HEK293 (cell line): ENCODE results near the gene OVOL1.

Source experiments
- CTCF ChIA-PET: fragments of 350-600 bp; formaldehyde crosslinking; extraction: SDS; loops from one replicate; lab custom pipeline; 2021; ENCODE audit warnings: antibody characterized with exemption; lab: Yijun Ruan, JAX
- POLR2A ChIA-PET: fragments of 300-600 bp; formaldehyde crosslinking; extraction: SDS; loops from one replicate; lab custom pipeline; 2020; ENCODE audit warnings: antibody characterized with exemption, inconsistent platforms; lab: Yijun Ruan, JAX
- H3K27ac ChIP-seq: fragments of 200-500 bp; sonication (Bioruptor generic); 2 replicates; pipeline ENCODE4 v1.5.1; 2014; ENCODE audit warnings: low read depth, low read length, control low read depth, inconsistent platforms; ENCODE audit errors: extremely low read depth
- H3K36me3 ChIP-seq, 2 experiments: fragments of 200-500 bp in 1 of 2; sonication (Bioruptor generic) in 1 of 2; 1 replicate in 1 of 2; 2 replicates in 1 of 2; pipeline ENCODE4 v1.5.1; 2014 to 2017; ENCODE audit warnings: inconsistent platforms in 2 of 2, low read length in 2 of 2; ENCODE audit not compliant: control insufficient read depth in 2 of 2, insufficient read depth in 1 of 2
- H3K4me1 ChIP-seq: fragments of 200-500 bp; sonication (Bioruptor generic); 2 replicates; pipeline ENCODE4 v1.5.1; 2014; ENCODE audit warnings: mild to moderate bottlenecking, low read length, inconsistent platforms; ENCODE audit not compliant: control insufficient read depth, insufficient read depth
- H3K4me3 ChIP-seq: 2 replicates; pipeline ENCODE4 v1.5.1; 2011; ENCODE audit warnings: low read depth, mild to moderate bottlenecking, control low read depth, low read length, moderate library complexity
- H3K9me3 ChIP-seq: fragments of 200-500 bp; sonication (Bioruptor generic); 2 replicates; pipeline ENCODE4 v1.5.1; 2014; ENCODE audit warnings: low read depth, low read length, inconsistent platforms; ENCODE audit not compliant: control insufficient read depth, insufficient read depth
- EGR2 ChIP-seq: fragments of 450-650 bp; formaldehyde crosslinking; IDR thresholded peaks from 2 replicates; pipeline ENCODE4 v1.5.1; 2016; ENCODE audit warnings: low read depth, missing biosample characterization, missing genetic modification characterization
- ZEB2 ChIP-seq: fragments of 450-650 bp; formaldehyde crosslinking; IDR thresholded peaks from 2 replicates; pipeline ENCODE4 v1.5.1; 2016; ENCODE audit warnings: missing biosample characterization, missing genetic modification characterization
- ZNF211 ChIP-seq: fragments of 450-650 bp; formaldehyde crosslinking; IDR thresholded peaks from 2 replicates; pipeline ENCODE4 v1.5.1; 2016; ENCODE audit warnings: low read depth, missing biosample characterization, missing genetic modification characterization
- ZNF214 ChIP-seq: fragments of 450-650 bp; formaldehyde crosslinking; IDR thresholded peaks from 2 replicates; pipeline ENCODE4 v1.5.1; 2017; ENCODE audit warnings: missing biosample characterization, mild to moderate bottlenecking, missing genetic modification characterization, borderline replicate concordance
- ZNF221 ChIP-seq: fragments of 450-650 bp; formaldehyde crosslinking; IDR thresholded peaks from 2 replicates; pipeline ENCODE4 v1.5.1; 2017; ENCODE audit warnings: missing biosample characterization, missing genetic modification characterization, borderline replicate concordance
- ZNF24 ChIP-seq: fragments of 450-650 bp; formaldehyde crosslinking; IDR thresholded peaks from 2 replicates; pipeline ENCODE4 v1.5.1; 2016; ENCODE audit warnings: missing biosample characterization, missing genetic modification characterization
- ZNF266 ChIP-seq: fragments of 450-650 bp; formaldehyde crosslinking; IDR thresholded peaks from 2 replicates; pipeline ENCODE4 v1.5.1; 2016; ENCODE audit warnings: missing biosample characterization, missing genetic modification characterization, low read depth
- ZNF274 ChIP-seq, 2 experiments: fragments of 200-500 bp in 1 of 2; fragments of 450-650 bp in 1 of 2; sonication (Bioruptor generic) in 1 of 2; formaldehyde crosslinking in 1 of 2; IDR thresholded peaks; 2 replicates each; pipeline versions ENCODE4 v1.5.1 to v1.6.1; 2014 to 2016; ENCODE audit warnings: borderline replicate concordance in 1 of 2, inconsistent platforms in 1 of 2, low read length in 1 of 2, missing biosample characterization in 1 of 2, missing genetic modification characterization in 1 of 2
- ZNF311 ChIP-seq: fragments of 450-650 bp; formaldehyde crosslinking; IDR thresholded peaks from 2 replicates; pipeline ENCODE4 v1.5.1; 2017; ENCODE audit warnings: missing biosample characterization, missing genetic modification characterization, borderline replicate concordance
- ZNF391 ChIP-seq: fragments of 450-650 bp; formaldehyde crosslinking; IDR thresholded peaks from 2 replicates; pipeline ENCODE4 v1.5.1; 2016; ENCODE audit warnings: low read depth, missing biosample characterization, missing genetic modification characterization, borderline replicate concordance
- ZNF394 ChIP-seq: fragments of 450-650 bp; formaldehyde crosslinking; IDR thresholded peaks from 2 replicates; pipeline ENCODE4 v1.5.1; 2016; ENCODE audit warnings: missing biosample characterization, missing genetic modification characterization, mild to moderate bottlenecking, moderate library complexity, borderline replicate concordance
- ZNF426 ChIP-seq: fragments of 450-650 bp; formaldehyde crosslinking; IDR thresholded peaks from 2 replicates; pipeline ENCODE4 v1.5.1; 2017; ENCODE audit warnings: missing biosample characterization, missing genetic modification characterization, mild to moderate bottlenecking, inconsistent platforms, moderate library complexity
- ZNF433 ChIP-seq: fragments of 450-650 bp; formaldehyde crosslinking; IDR thresholded peaks from 2 replicates; pipeline ENCODE4 v1.5.1; 2016; ENCODE audit warnings: missing biosample characterization, missing genetic modification characterization, low read depth
- ZNF510 ChIP-seq: fragments of 450-650 bp; formaldehyde crosslinking; IDR thresholded peaks from 2 replicates; pipeline ENCODE4 v1.5.1; 2018; ENCODE audit warnings: mild to moderate bottlenecking, missing genetic modification characterization, missing biosample characterization; ENCODE audit not compliant: insufficient replicate concordance
- ZNF610 ChIP-seq: fragments of 450-650 bp; formaldehyde crosslinking; IDR thresholded peaks from 2 replicates; pipeline ENCODE4 v1.5.1; 2016; ENCODE audit warnings: missing biosample characterization, missing genetic modification characterization, borderline replicate concordance
- ZSCAN23 ChIP-seq: fragments of 450-650 bp; formaldehyde crosslinking; IDR thresholded peaks from 2 replicates; pipeline ENCODE4 v1.5.1; 2016; ENCODE audit warnings: missing biosample characterization, missing genetic modification characterization
- TF ChIP-seq, protein P1 (sequence below): fragments of 450-650 bp; formaldehyde crosslinking; IDR thresholded peaks from 2 replicates; pipeline ENCODE4 v1.5.1; 2017; ENCODE audit warnings: missing biosample characterization, mild to moderate bottlenecking, missing genetic modification characterization, moderate library complexity
- TF ChIP-seq, protein P2 (sequence below): fragments of 450-650 bp; formaldehyde crosslinking; IDR thresholded peaks from 2 replicates; pipeline ENCODE4 v1.5.1; 2016; ENCODE audit warnings: missing biosample characterization, missing genetic modification characterization
- TF ChIP-seq, protein P3 (sequence below): fragments of 450-650 bp; formaldehyde crosslinking; IDR thresholded peaks from 2 replicates; pipeline ENCODE4 v1.5.1; 2016; ENCODE audit warnings: missing biosample characterization, missing genetic modification characterization
- TF ChIP-seq, protein P4 (sequence below): fragments of 450-650 bp; formaldehyde crosslinking; IDR thresholded peaks from 2 replicates; pipeline ENCODE4 v1.5.1; 2016; ENCODE audit warnings: missing biosample characterization, missing genetic modification characterization

Gene OVOL1

DNA sequence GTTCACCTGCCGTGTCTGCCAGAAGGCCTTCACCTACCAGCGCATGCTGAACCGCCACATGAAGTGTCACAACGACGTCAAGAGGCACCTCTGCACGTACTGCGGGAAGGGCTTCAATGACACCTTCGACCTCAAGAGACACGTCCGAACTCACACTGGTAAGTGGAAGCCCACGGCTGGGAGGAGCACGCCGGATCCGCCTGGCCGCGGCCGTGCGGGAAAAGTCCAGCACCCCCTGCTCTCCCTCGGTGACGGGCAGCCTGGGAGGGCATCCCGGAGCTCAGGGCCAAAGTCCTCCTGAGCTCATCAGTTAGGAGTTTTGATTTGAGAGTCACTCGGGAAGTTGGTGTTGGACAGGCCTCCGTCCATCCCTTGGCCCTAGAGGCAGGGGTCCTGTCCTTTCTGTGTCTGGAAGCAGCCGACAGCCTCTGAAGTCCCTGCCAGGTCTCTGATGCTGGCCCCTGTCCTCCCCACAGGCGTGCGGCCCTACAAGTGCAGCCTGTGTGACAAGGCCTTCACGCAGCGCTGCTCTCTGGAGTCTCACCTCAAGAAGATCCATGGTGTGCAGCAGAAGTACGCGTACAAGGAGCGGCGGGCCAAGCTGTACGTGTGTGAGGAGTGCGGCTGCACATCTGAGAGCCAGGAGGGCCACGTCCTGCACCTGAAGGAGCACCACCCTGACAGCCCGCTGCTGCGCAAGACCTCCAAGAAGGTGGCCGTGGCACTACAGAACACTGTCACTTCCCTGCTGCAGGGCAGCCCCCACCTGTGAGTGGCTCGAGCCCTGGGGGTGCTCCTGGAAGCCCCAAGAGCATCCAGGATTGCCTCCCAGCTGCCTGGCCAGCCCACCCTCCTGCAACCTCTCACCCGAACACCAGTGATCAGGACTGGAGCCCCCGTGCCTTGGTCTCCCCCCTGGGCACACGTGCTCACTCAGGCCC lies 8.0 kb downstream of the OVOL1 start:
- Histone ChIP-seq H3K4me1 (no peaks in the 10 kb centered on the region), H3K36me3 (no peaks in the 10 kb centered on the region), H3K27ac (no peak overlapping the region), H3K4me3 (no peak overlapping the region), H3K9me3 (no peaks in the 10 kb centered on the region)
- ChIA-PET CTCF (interaction anchor here (1.1 to 2.5 kb wide), 2 partner anchors 15 to 23 kb away, joined by 5 to 8 read pairs; no protein-coding TSS in a partner anchor), POLR2A (no interaction called here)
- TF ChIP-seq, protein P1, sequence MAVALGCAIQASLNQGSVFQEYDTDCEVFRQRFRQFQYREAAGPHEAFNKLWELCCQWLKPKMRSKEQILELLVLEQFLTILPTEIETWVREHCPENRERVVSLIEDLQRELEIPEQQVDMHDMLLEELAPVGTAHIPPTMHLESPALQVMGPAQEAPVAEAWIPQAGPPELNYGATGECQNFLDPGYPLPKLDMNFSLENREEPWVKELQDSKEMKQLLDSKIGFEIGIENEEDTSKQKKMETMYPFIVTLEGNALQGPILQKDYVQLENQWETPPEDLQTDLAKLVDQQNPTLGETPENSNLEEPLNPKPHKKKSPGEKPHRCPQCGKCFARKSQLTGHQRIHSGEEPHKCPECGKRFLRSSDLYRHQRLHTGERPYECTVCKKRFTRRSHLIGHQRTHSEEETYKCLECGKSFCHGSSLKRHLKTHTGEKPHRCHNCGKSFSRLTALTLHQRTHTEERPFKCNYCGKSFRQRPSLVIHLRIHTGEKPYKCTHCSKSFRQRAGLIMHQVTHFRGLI (tag by site-specific recombination): no peak
- TF ChIP-seq ZNF214: no peak
- no peak for TF ChIP-seq ZNF391 (tag by site-specific recombination)
- TF ChIP-seq ZNF211 (tag by site-specific recombination): no peak
- no peak for TF ChIP-seq ZNF24
- TF ChIP-seq ZNF510 (tag by site-specific recombination): no peak
- no peak for TF ChIP-seq ZEB2 (tag by site-specific recombination)
- TF ChIP-seq ZNF433 (tag by site-specific recombination): no peak
- TF ChIP-seq, protein P2, sequence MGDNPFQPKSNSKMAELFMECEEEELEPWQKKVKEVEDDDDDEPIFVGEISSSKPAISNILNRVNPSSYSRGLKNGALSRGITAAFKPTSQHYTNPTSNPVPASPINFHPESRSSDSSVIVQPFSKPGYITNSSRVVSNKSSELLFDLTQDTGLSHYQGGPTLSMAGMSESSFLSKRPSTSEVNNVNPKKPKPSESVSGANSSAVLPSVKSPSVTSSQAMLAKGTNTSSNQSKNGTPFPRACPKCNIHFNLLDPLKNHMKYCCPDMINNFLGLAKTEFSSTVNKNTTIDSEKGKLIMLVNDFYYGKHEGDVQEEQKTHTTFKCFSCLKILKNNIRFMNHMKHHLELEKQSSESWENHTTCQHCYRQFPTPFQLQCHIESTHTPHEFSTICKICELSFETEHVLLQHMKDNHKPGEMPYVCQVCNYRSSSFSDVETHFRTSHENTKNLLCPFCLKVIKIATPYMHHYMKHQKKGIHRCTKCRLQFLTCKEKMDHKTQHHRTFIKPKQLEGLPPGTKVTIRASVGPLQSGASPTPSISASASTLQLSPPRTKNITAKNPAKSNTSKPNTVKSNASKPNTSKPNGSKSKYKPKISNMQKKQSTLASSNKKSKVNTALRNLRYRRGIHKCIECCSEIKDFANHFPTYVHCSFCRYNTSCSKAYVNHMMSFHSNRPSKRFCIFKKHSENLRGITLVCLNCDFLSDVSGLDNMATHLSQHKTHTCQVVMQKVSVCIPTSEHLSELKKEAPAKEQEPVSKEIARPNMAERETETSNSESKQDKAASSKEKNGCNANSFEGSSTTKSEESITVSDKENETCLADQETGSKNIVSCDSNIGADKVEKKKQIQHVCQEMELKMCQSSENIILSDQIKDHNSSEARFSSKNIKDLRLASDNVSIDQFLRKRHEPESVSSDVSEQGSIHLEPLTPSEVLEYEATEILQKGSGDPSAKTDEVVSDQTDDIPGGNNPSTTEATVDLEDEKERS: no peak
- no peak for TF ChIP-seq ZNF311 (tag by site-specific recombination)
- TF ChIP-seq, protein P3, sequence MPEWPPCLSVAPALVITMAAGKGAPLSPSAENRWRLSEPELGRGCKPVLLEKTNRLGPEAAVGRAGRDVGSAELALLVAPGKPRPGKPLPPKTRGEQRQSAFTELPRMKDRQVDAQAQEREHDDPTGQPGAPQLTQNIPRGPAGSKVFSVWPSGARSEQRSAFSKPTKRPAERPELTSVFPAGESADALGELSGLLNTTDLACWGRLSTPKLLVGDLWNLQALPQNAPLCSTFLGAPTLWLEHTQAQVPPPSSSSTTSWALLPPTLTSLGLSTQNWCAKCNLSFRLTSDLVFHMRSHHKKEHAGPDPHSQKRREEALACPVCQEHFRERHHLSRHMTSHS: no peak
- TF ChIP-seq EGR2 (tag by site-specific recombination): no peak
- TF ChIP-seq ZNF266: no peak
- TF ChIP-seq ZNF394 (tag by site-specific recombination): no peak
- TF ChIP-seq ZNF610 (tag by site-specific recombination): no peak
- TF ChIP-seq ZNF221 (tag by site-specific recombination): no peak
- TF ChIP-seq ZNF426 (tag by site-specific recombination): no peak
- TF ChIP-seq ZSCAN23 (tag by site-specific recombination): no peak
- no peak for TF ChIP-seq ZNF274 (IDR thresholded peaks at IDR 0.05; ENCODE audit: low read length)
- TF ChIP-seq ZNF274 (tag by site-specific recombination; IDR thresholded peaks at IDR 0.05; ENCODE audit: borderline replicate concordance): no peak
- TF ChIP-seq, protein P4, sequence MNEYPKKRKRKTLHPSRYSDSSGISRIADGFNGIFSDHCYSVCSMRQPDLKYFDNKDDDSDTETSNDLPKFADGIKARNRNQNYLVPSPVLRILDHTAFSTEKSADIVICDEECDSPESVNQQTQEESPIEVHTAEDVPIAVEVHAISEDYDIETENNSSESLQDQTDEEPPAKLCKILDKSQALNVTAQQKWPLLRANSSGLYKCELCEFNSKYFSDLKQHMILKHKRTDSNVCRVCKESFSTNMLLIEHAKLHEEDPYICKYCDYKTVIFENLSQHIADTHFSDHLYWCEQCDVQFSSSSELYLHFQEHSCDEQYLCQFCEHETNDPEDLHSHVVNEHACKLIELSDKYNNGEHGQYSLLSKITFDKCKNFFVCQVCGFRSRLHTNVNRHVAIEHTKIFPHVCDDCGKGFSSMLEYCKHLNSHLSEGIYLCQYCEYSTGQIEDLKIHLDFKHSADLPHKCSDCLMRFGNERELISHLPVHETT (tag by site-specific recombination): no peak
